NCI-H2196 treated with DMSO at 0.1 percent for 48 hours (cell line): ENCODE results near the gene GEN1.

Experiments used
- DNase-seq: peaks from one replicate; lab custom pipeline; 2025; ENCODE audit not compliant: unreplicated experiment; lab: John Stamatoyannopoulos, UW

The GEN1 gene

GRCh38 chr2:17793803-17794354 is 39.9 kb downstream of the GEN1 start:
- no peak for DNase-seq

- no peak for DNase-seq
These were observed 41.4 kb downstream of the GEN1 start for GRCh38 chr2:17795309-17795708.

DNA sequence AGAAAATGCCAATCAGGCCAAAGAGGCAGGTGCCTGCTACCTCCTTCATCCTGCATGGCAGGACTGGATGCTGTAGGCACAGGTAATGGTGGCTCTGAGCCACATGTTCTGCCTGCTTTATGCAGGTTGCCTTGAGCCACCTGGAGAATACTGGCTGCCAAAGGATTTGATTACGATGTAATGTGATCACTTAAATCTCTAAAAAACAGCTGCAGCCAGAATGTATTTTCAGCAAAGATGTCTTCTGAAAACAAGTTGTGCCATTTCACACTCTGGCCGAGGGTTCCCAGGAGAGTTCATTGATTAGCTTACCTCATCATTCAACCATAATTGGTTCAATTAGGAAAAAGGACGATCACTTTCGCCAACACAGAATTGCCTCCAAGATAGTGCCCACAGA is 44.4 kb downstream of the GEN1 start:
- peak; percentile 43 for DNase-seq

DNA sequence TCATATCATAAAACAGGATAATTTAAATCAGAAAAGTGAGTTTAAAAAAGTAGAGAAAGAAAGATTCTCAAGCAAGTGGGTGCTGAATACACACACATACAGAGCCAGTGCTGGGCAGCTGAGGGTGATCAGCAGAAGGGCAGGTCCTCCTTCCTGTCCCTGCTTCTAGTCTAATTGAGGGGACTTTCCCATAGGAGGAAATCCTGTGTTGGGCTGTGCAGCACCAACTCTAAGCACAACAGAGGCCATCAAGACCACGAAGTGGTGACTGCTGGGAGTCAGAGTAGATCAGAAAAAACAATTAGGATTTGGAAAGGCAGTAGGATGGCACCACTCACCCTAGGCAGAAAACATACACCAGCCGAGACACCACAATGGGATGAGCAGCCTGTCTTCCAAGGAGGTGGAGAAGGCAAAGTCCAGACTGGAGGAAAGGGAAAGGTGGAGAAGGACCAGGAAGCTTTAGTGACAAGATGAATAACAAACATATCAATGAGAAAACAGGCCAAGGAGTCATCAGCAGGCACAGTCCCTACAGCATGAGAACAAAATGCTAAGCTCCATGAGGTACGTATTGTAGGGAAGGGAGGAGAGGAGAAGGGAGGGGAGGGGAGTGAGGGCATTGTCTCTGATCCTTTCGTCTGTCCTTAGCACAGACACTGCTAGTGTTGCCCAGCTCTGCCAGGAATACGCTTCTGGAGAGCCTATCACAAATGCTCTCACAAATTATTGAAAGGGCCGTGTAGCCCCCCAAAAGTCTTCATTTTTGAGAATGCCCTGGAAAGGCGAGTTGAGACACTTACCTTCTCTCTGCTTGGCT is 45.6 kb downstream of the GEN1 start:
- DNase-seq, result no peak

GRCh38 chr2:17800219-17800618 is 46.3 kb downstream of the GEN1 start:
- no peak for DNase-seq

- peak; percentile 11 for DNase-seq
These were observed 46.9 kb downstream of the GEN1 start for GRCh38 chr2:17800693-17801458.

DNA sequence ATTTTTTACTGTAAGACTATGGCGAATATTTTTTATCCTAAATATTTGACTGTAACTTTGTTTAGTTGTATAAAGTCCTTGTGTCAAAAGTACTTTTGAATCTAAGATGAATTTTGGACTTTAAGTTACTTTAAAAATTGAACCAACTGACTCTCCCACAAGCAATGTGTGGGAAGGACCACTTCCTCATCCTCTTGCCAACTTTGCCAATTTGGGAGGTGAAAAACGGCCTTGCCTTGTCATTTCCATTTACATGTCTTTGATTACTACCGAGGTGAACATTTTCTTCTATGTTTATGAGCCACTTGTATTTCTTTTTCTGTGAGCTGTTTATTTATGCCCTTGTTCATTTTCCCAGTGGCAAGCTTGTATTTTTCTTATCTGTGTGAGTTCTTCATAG is 49.6 kb downstream of the GEN1 start:
- no peak for DNase-seq

GRCh38 chr2:17804358-17804757 is 50.4 kb downstream of the GEN1 start:
- no peak for DNase-seq

DNA sequence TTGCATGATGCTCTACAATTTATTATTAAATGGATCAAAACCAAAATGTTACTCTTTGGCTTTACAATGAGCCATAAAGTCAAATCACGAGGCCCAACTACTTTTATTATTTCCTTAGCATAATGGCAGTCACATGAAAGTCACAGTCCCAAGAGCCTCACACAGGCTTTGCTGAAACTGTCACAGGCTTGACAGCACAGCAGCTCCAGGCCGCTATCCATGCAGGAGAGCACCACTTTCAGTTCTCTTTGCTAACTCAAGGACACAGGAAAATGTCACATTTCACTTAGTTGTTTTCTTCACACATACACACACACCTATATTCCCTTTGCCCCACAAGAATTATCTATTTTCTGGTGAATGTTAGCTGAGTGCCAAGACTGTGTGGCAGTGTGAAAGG is 51.2 kb downstream of the GEN1 start:
- DNase-seq, result no peak

- DNase-seq, result no peak
These were observed 51.9 kb downstream of the GEN1 start for GRCh38 chr2:17805717-17806363.

- DNase-seq, result no peak
These were observed 59.2 kb downstream of the GEN1 start for GRCh38 chr2:17813010-17813741.

GRCh38 chr2:17813742-17814473 is 60.0 kb downstream of the GEN1 start:
- DNase-seq, result no peak

- no peak for DNase-seq
These were observed 60.7 kb downstream of the GEN1 start for GRCh38 chr2:17814601-17815000.

- no peak for DNase-seq
These were observed 61.7 kb downstream of the GEN1 start for GRCh38 chr2:17815468-17816184.

GRCh38 chr2:17816396-17817245 is 62.7 kb downstream of the GEN1 start, which contains the start of gene MSGN1:
TSS of gene MSGN1 (plus strand) at chr2:17816460. CDS start at chr2:17816519, 59 bp downstream.
- DNase-seq, result no peak

DNA sequence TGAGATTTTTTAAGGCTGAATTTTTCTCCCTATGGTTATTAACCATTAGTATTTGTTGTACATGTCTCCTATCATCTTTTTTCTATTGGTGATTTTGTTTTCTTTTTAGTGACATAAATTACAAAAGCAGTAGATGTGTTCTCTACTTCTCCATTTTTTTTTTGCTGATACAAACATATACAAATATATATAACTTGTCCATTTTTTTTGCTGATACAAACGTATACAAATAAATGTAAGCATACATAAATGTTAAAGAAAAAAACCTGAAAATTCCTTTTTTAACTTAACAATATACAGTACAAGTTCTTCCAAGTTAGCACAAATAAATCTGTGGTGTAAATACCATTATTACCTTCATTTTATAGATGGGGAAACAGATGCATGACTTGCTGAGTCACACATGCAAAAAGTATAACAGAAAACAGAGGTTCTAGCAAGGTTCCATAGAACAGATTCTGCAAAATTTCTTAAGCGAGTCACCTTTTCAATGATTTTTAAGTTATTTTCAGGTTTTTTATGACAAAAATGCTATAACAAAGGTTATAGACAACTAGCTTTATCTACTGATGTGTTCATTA is 64.4 kb downstream of the GEN1 start:
- DNase-seq, result no peak

DNA sequence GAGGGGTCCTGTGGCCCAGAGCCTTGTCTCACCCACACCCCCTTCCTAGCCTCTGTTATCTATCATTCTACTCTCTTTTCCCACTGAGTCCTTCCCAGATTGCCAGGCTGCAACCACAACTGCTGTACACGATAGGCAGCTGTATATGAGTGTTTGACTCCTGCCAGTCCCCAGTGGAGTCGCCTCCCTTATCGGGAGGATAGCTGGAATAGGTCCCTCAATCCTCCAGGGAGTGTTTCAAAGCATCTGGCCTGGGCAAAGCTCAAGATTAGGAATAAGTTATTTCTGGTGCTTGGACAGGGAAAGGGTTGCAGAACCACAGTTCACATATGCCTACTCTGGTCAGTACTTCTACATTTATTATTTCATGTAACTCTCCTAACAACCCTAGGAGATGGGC is 67.1 kb downstream of the GEN1 start:
- DNase-seq, result no peak
